H1 (cell line): ENCODE data around the gene SERHL2. TPM values are rescaled to one million over a fixed set of nuclear protein-coding genes. Genes with fewer than 3 reads are reported as not detected.
"Not testable (repeated sequence)": the region's sequence is repeated elsewhere in the genome, so short reads cannot be mapped to it uniquely, and the experiment has no call there.

ENCODE experiments used
- CTCF ChIA-PET: fragments of 300-600 bp; sonication (Branson Sonifier 250); formaldehyde crosslinking; loops from one replicate; lab custom pipeline; 2021; ENCODE audit not compliant: partially characterized antibody; lab: Charles Lee
- POLR2A ChIA-PET: fragments of 300-600 bp; sonication (Branson Sonifier 250); formaldehyde crosslinking; loops from one replicate; lab custom pipeline; 2021; ENCODE audit warnings: inconsistent platforms; ENCODE audit not compliant: partially characterized antibody; lab: Charles Lee
- DNase-seq, 2 experiments: peaks; one replicate each; pipeline versions ENCODE4 v3.0.0 to v3.0.0-alpha.2; 2010 to 2022; ENCODE audit warnings: low spot score in 2 of 2, low read depth in 1 of 2, mixed read lengths in 1 of 2
- FAIRE-seq: peaks from 2 replicates; lab custom pipeline; 2011; peaks lifted over from hg19 to GRCh38; lab: Jason Lieb, UNC
- H2AFZ ChIP-seq: 2 replicates; pipeline ENCODE4 v1.8.1; 2012; ENCODE audit warnings: low read length, inconsistent platforms
- H2AK5ac ChIP-seq: 2 replicates; pipeline ENCODE4 v1.6.1; 2013; ENCODE audit warnings: low read depth, low read length
- H2BK120ac ChIP-seq: replicated peaks from 2 replicates; pipeline ENCODE3; 2013; ENCODE audit warnings: low read depth, low read length, inconsistent platforms
- H2BK12ac ChIP-seq: 2 replicates; pipeline ENCODE4 v1.6.1; 2013; ENCODE audit warnings: low read depth, low read length
- H2BK15ac ChIP-seq: 2 replicates; pipeline ENCODE4 v1.6.1; 2013; ENCODE audit warnings: low read length
- H2BK20ac ChIP-seq: 2 replicates; pipeline ENCODE4 v1.6.1; 2013; ENCODE audit warnings: low read length
- H2BK5ac ChIP-seq: 2 replicates; pipeline ENCODE4 v1.6.1; 2013; ENCODE audit warnings: low read depth, low read length
- H3K14ac ChIP-seq: 2 replicates; pipeline ENCODE4 v1.6.1; 2013; ENCODE audit warnings: inconsistent platforms; ENCODE audit not compliant: insufficient read length
- H3K18ac ChIP-seq: 2 replicates; pipeline ENCODE4 v1.6.1; 2013; ENCODE audit warnings: low read length; ENCODE audit errors: extremely low read depth
- H3K23ac ChIP-seq: 2 replicates; pipeline ENCODE4 v1.6.1; 2013; ENCODE audit warnings: inconsistent platforms; ENCODE audit not compliant: insufficient read length
- H3K23me2 ChIP-seq: 2 replicates; pipeline ENCODE4 v1.6.1; 2013; ENCODE audit warnings: low read depth, low read length
- H3K27ac ChIP-seq: 2 replicates; pipeline ENCODE4 v1.6.1; 2011; ENCODE audit warnings: low read depth, low read length, inconsistent platforms
- H3K27me3 ChIP-seq, 4 experiments: replicated peaks in 1 of 4; 1 replicate in 1 of 4; 2 replicates in 3 of 4; pipeline versions ENCODE4 v1.6.1 to v1.8.1; 2011 to 2013; ENCODE audit warnings: low read length in 3 of 4, mild to moderate bottlenecking in 3 of 4, inconsistent platforms in 2 of 4, mixed read lengths in 2 of 4, moderate library complexity in 1 of 4; ENCODE audit not compliant: control insufficient read depth in 3 of 4, insufficient read depth in 3 of 4; ENCODE audit errors: extremely low read depth in 1 of 4
- H3K36me3 ChIP-seq, 4 experiments: 2 replicates each; pipeline versions ENCODE4 v1.6.1 to v1.8.1; 2011 to 2013; ENCODE audit warnings: mild to moderate bottlenecking in 4 of 4, low read length in 3 of 4, moderate library complexity in 2 of 4, control low read depth in 1 of 4, inconsistent platforms in 1 of 4; ENCODE audit not compliant: insufficient read depth in 4 of 4, control insufficient read depth in 2 of 4
- H3K4ac ChIP-seq: replicated peaks from 2 replicates; pipeline ENCODE3; 2013; ENCODE audit warnings: low read length, low read depth, mixed read lengths, inconsistent platforms; ENCODE audit not compliant: insufficient read length
- H3K4me1 ChIP-seq, 4 experiments: replicated peaks in 1 of 4; 1 replicate in 1 of 4; 2 replicates in 3 of 4; pipeline versions ENCODE4 v1.6.1 to v1.8.1; 2011 to 2013; ENCODE audit warnings: low read length in 3 of 4, inconsistent platforms in 2 of 4, mixed read lengths in 1 of 4; ENCODE audit not compliant: insufficient read depth in 4 of 4, control insufficient read depth in 3 of 4
- H3K4me2 ChIP-seq, 2 experiments: 2 replicates each; pipeline versions ENCODE4 v1.6.1 to v1.8.1; 2011 to 2013; ENCODE audit warnings: low read depth in 2 of 2, low read length in 2 of 2, control low read depth in 1 of 2, inconsistent platforms in 1 of 2, mild to moderate bottlenecking in 1 of 2; ENCODE audit not compliant: insufficient read depth in 1 of 2
- H3K4me3 ChIP-seq, 4 experiments: fragments of 200-600, 300-600 bp in 1 of 4; sonication (generic), shearing (Covaris generic), sonication (Bioruptor Twin) in 1 of 4; 2 replicates each; pipeline versions ENCODE4 v1.5.1 to v1.8.1; 2011 to 2016; ENCODE audit warnings: low read length in 4 of 4, low read depth in 3 of 4, control low read depth in 2 of 4, inconsistent platforms in 2 of 4, mild to moderate bottlenecking in 2 of 4, mixed read lengths in 1 of 4, moderate library complexity in 1 of 4; ENCODE audit not compliant: insufficient read depth in 2 of 4; ENCODE audit errors: extremely low read depth in 1 of 4
- H3K56ac ChIP-seq: replicated peaks from 2 replicates; pipeline ENCODE3; 2013; ENCODE audit warnings: low read depth, mild to moderate bottlenecking, mixed read lengths, low read length, inconsistent platforms; ENCODE audit not compliant: insufficient read length
- H3K79me1 ChIP-seq: 2 replicates; pipeline ENCODE4 v1.6.1; 2013; ENCODE audit warnings: low read depth, low read length, control low read depth
- H3K79me2 ChIP-seq, 2 experiments: 2 replicates each; pipeline versions ENCODE4 v1.6.1 to v1.8.1; 2012 to 2013; ENCODE audit warnings: low read length in 2 of 2, mild to moderate bottlenecking in 2 of 2, inconsistent platforms in 1 of 2; ENCODE audit not compliant: insufficient read depth in 2 of 2, control insufficient read depth in 1 of 2
- H3K9ac ChIP-seq, 4 experiments: replicated peaks in 1 of 4; 1 replicate in 1 of 4; 2 replicates in 3 of 4; pipeline versions ENCODE4 v1.6.1 to v1.8.1; 2011 to 2013; ENCODE audit warnings: low read depth in 3 of 4, low read length in 3 of 4, control low read depth in 2 of 4, mild to moderate bottlenecking in 2 of 4, moderate library complexity in 2 of 4, inconsistent platforms in 1 of 4; ENCODE audit errors: extremely low read depth in 1 of 4
- H3K9me3 ChIP-seq, 2 experiments: 2 replicates each; pipeline versions ENCODE4 v1.6.1 to v1.8.1; 2012 to 2013; ENCODE audit warnings: mild to moderate bottlenecking in 2 of 2, moderate library complexity in 2 of 2, control low read depth in 1 of 2, inconsistent platforms in 1 of 2, low read depth in 1 of 2, low read length in 1 of 2, mixed read lengths in 1 of 2; ENCODE audit not compliant: insufficient read depth in 2 of 2
- H4K20me1 ChIP-seq, 2 experiments: replicated peaks in 1 of 2; 2 replicates each; pipeline versions ENCODE3 to v1.8.1; 2011 to 2013; ENCODE audit warnings: inconsistent platforms in 2 of 2, low read length in 2 of 2, mild to moderate bottlenecking in 1 of 2; ENCODE audit not compliant: insufficient read depth in 2 of 2, control insufficient read depth in 1 of 2
- H4K5ac ChIP-seq: 2 replicates; pipeline ENCODE4 v1.6.1; 2013; ENCODE audit warnings: low read length, low read depth, mixed read lengths, inconsistent platforms; ENCODE audit not compliant: insufficient read length
- H4K8ac ChIP-seq: 2 replicates; pipeline ENCODE4 v1.8.0; 2013; ENCODE audit warnings: mild to moderate bottlenecking, moderate library complexity, low read length, inconsistent platforms; ENCODE audit not compliant: insufficient read depth; ENCODE audit errors: extremely low read depth
- H4K91ac ChIP-seq: replicated peaks from 2 replicates; pipeline ENCODE3; 2013; ENCODE audit warnings: low read length, mixed read lengths, inconsistent platforms; ENCODE audit not compliant: insufficient read length
- WGBS, 2 experiments: shearing (Covaris generic) in 1 of 2; methylation state at CpG; one replicate each; pipeline versions ENCODE4 v1.1.6 to v1.1.7; 2013 to 2015; ENCODE audit warnings: low lambda C conversion rate in 2 of 2, mixed read lengths in 2 of 2, inconsistent platforms in 1 of 2, low coverage in 1 of 2, missing lambda C conversion rate in 1 of 2; ENCODE audit not compliant: insufficient replicate concordance in 2 of 2, insufficient coverage in 1 of 2, insufficient read length in 1 of 2; ENCODE audit errors: extremely low coverage in 1 of 2, missing lambda C conversion rate in 1 of 2; 5-methylcytosine and 5-hydroxymethylcytosine counted together
- polyA plus RNA-seq, 7 experiments: library from polyadenylated mRNA; depleted of rRNA in 3 of 7; stranded (reverse) in 5 of 7; unstranded in 2 of 7; fragments of >200 nt in 5 of 7; fragments of 200-250 nt in 2 of 7; gene quantifications; 1 replicate in 5 of 7; 2 replicates in 1 of 7; 4 replicates in 1 of 7; pipeline versions ENCODE4 v1.2.1 to v1.2.3, GENCODE V29; 2011 to 2013; ENCODE audit warnings: missing spikeins in 2 of 7, mixed read lengths in 2 of 7
- total RNA-seq: library from RNA; stranded (reverse); fragmentation: NEBNext Ultra II Directional; extraction: Animal tissue kit (Norgen Biotek cat#: 25700); gene quantifications from 2 replicates; pipeline ENCODE4 v1.2.1, GENCODE V29; 2021

Gene SERHL2
- total and polyA plus RNA-seq, 2 of the 8 experiments (the other 6 are each of a cell fraction or from before 2014, with no cell fraction given), result 0.91 TPM; not detected in 1

GRCh38 chr22:42563943-42564342, 10.2 kb downstream of the SERHL2 start:
- not testable (repeated sequence) for H3K9me3 ChIP-seq, H3K4me3 ChIP-seq, H2BK20ac ChIP-seq, H3K4ac ChIP-seq, H3K4me2 ChIP-seq, H3K23ac ChIP-seq, H3K79me2 ChIP-seq, H2BK12ac ChIP-seq, H2AFZ ChIP-seq, FAIRE-seq, H3K27ac ChIP-seq, H3K18ac ChIP-seq, H3K56ac ChIP-seq, H4K91ac ChIP-seq, H3K23me2 ChIP-seq, H3K27me3 ChIP-seq, H3K36me3 ChIP-seq, H2BK15ac ChIP-seq, H2BK5ac ChIP-seq, H3K14ac ChIP-seq, H2AK5ac ChIP-seq, H2BK120ac ChIP-seq, H3K4me1 ChIP-seq, H4K8ac ChIP-seq, H3K79me1 ChIP-seq, DNase-seq, H4K5ac ChIP-seq, H4K20me1 ChIP-seq, H3K9ac ChIP-seq
- ChIA-PET CTCF (interaction anchor here (1.7 kb wide), 1 partner anchor 30 kb away, joined by 4 read pairs; no protein-coding TSS in a partner anchor), POLR2A (interaction anchor here (1.1 to 1.3 kb wide), 2 partner anchors 20 to 30 kb away, joined by 3 to 4 read pairs; no protein-coding TSS in a partner anchor)
- 85% methylated on average over 3 of the region's 3 CpGs; no CpG with 5 or more reads in 1 of the 2 experiments for WGBS, 2 experiments
